Loucy (cell line): ENCODE results near the gene NMNAT2.

ENCODE experiments used
- H2AFZ ChIP-seq: fragments of 200-600 bp; sonication (generic); 2 replicates; pipeline ENCODE4 v1.6.0; 2016; ENCODE audit warnings: antibody characterized with exemption, mild to moderate bottlenecking, low read length, moderate library complexity
- H3F3A ChIP-seq: fragments of 200-600 bp; 2 replicates; pipeline ENCODE4 v1.6.0; 2016; ENCODE audit warnings: antibody characterized with exemption, low read depth, mild to moderate bottlenecking
- H3K27me3 ChIP-seq: fragments of 200-600 bp; sonication (generic); 2 replicates; pipeline ENCODE4 v1.6.1; 2014; ENCODE audit warnings: low read length, mild to moderate bottlenecking; ENCODE audit not compliant: insufficient read depth, poor library complexity, severe bottlenecking
- H3K36me3 ChIP-seq: fragments of 200-600 bp; sonication (generic); 2 replicates; pipeline ENCODE4 v1.6.1; 2016; ENCODE audit warnings: low read length; ENCODE audit not compliant: insufficient read depth
- H3K4me1 ChIP-seq: fragments of 200-600 bp; sonication (generic); 2 replicates; pipeline ENCODE4 v1.5.1; 2014; ENCODE audit warnings: low read length, mild to moderate bottlenecking; ENCODE audit not compliant: insufficient read depth, poor library complexity, severe bottlenecking
- H3K4me2 ChIP-seq: fragments of 200-600 bp; sonication (generic); 2 replicates; pipeline ENCODE4 v1.6.0; 2014; ENCODE audit warnings: antibody characterized with exemption, low read length, low read depth, mild to moderate bottlenecking; ENCODE audit not compliant: poor library complexity, severe bottlenecking
- H3K4me3 ChIP-seq: fragments of 200-600 bp; sonication (generic); 2 replicates; pipeline ENCODE4 v1.5.1; 2014; ENCODE audit warnings: low read length, mild to moderate bottlenecking, mixed read lengths; ENCODE audit not compliant: poor library complexity, severe bottlenecking
- H3K79me2 ChIP-seq: fragments of 200-600 bp; sonication (generic); 2 replicates; pipeline ENCODE4 v1.6.1; 2014; ENCODE audit warnings: low read length; ENCODE audit not compliant: insufficient read depth
- H3K9ac ChIP-seq: fragments of 200-600 bp; sonication (generic); 2 replicates; pipeline ENCODE4 v1.6.0; 2014; ENCODE audit warnings: mild to moderate bottlenecking, low read depth, low read length, moderate library complexity; ENCODE audit not compliant: poor library complexity, severe bottlenecking
- H3K9me2 ChIP-seq: fragments of 200-600 bp; sonication (generic); replicated peaks from 2 replicates; pipeline ENCODE4 v1.6.1; 2016; ENCODE audit warnings: low read depth, low read length, mixed read lengths
- H3K9me3 ChIP-seq: fragments of 200-600 bp; sonication (generic); 2 replicates; pipeline ENCODE4 v1.6.1; 2014; ENCODE audit warnings: mild to moderate bottlenecking, antibody characterized with exemption, low read length, low read depth; ENCODE audit not compliant: insufficient read depth
- H4K20me1 ChIP-seq: fragments of 200-600 bp; sonication (generic); 2 replicates; pipeline ENCODE4 v1.6.0; 2014; ENCODE audit warnings: antibody characterized with exemption, low read length, mild to moderate bottlenecking; ENCODE audit not compliant: insufficient read depth, poor library complexity, severe bottlenecking
- CTCF ChIP-seq: fragments of 200-600 bp; sonication (generic); conservative IDR thresholded peaks from 2 replicates; pipeline ENCODE4 v1.5.1; 2014; ENCODE audit warnings: mild to moderate bottlenecking, antibody characterized with exemption, low read length
- EZH2phosphoT487 ChIP-seq: fragments of 200-600 bp; IDR thresholded peaks from 2 replicates; pipeline ENCODE4 v1.6.1; 2018; ENCODE audit warnings: antibody characterized with exemption, mild to moderate bottlenecking, moderate library complexity, borderline replicate concordance

NMNAT2 gene

GRCh38 chr1:183463566-183463965 is 45.4 kb upstream of the NMNAT2 start:
- Histone ChIP-seq H3K36me3 (no peaks in the 10 kb centered on the region), H4K20me1 (no peaks in the 10 kb centered on the region), H3K9ac (no peak overlapping the region), H3K9me2 (no peaks in the 10 kb centered on the region), H2AFZ (no peak overlapping the region), H3K27me3 (no peaks in the 10 kb centered on the region), H3K4me2 (no peak overlapping the region), H3K4me1 (no peaks in the 10 kb centered on the region), H3K9me3 (no peaks in the 10 kb centered on the region), H3K79me2 (no peaks in the 10 kb centered on the region), H3F3A (no peaks in the 10 kb centered on the region), H3K4me3 (no peak overlapping the region)
- TF ChIP-seq EZH2phosphoT487 (no peak), CTCF (no peak)

- TF ChIP-seq CTCF, result no peak
- no peak for TF ChIP-seq EZH2phosphoT487
- Histone ChIP-seq H4K20me1 (no peaks in the 10 kb centered on the region), H3K4me1 (no peaks in the 10 kb centered on the region), H3K36me3 (no peaks in the 10 kb centered on the region), H3K79me2 (no peaks in the 10 kb centered on the region), H3K4me2 (no peak overlapping the region), H3F3A (no peaks in the 10 kb centered on the region), H3K4me3 (no peak overlapping the region), H3K9ac (no peak overlapping the region), H3K9me2 (no peaks in the 10 kb centered on the region), H3K27me3 (no peaks in the 10 kb centered on the region), H3K9me3 (no peaks in the 10 kb centered on the region), H2AFZ (no peak overlapping the region)
Observed at GRCh38 chr1:183461350-183461749, 43.2 kb upstream of the NMNAT2 start.

- Histone ChIP-seq H3K4me1 (no peaks in the 10 kb centered on the region), H3K4me3 (no peak overlapping the region), H3K36me3 (no peaks in the 10 kb centered on the region), H3K4me2 (no peak overlapping the region), H3F3A (no peaks in the 10 kb centered on the region), H2AFZ (no peak overlapping the region), H3K9ac (no peak overlapping the region), H3K9me3 (no peaks in the 10 kb centered on the region), H3K27me3 (no peaks in the 10 kb centered on the region), H4K20me1 (no peaks in the 10 kb centered on the region), H3K79me2 (no peaks in the 10 kb centered on the region), H3K9me2 (no peaks in the 10 kb centered on the region)
- TF ChIP-seq EZH2phosphoT487 (no peak), CTCF (no peak)
Observed at GRCh38 chr1:183460596-183460995, 42.4 kb upstream of the NMNAT2 start.
